A549 (cell line): ENCODE results near the gene ABCB8. TPM values are rescaled to one million over a fixed set of nuclear protein-coding genes. Genes with fewer than 3 reads are reported as not detected.

Experiments used
- ATAC-seq, 2 experiments: fragments of 200-7000 bp in 1 of 2; fragments of >200 bp in 1 of 2; cut with Nextera tagmentation in 1 of 2; cut with Tn5 transposase in 1 of 2; 3 replicates each; pipeline versions ENCODE4 v1.8.0 to v1.9.1; 2018 to 2020; ENCODE audit warnings: mild to moderate bottlenecking in 1 of 2, moderate library complexity in 1 of 2
- CTCF ChIA-PET: fragments of 300-600 bp; sonication (Branson Sonifier 250); formaldehyde crosslinking; extraction: SDS; loops from one replicate; lab custom pipeline; 2021; ENCODE audit warnings: antibody characterized with exemption, inconsistent platforms; lab: Yijun Ruan, JAX
- POLR2A ChIA-PET: fragments of 350-600 bp; formaldehyde crosslinking; extraction: SDS; loops from one replicate; lab custom pipeline; 2021; ENCODE audit warnings: antibody characterized with exemption, inconsistent platforms; lab: Yijun Ruan, JAX
- DNase-seq, 2 experiments: peaks; one replicate each; pipeline versions ENCODE4 v3.0.0 to v3.0.0-alpha.2; 2011 to 2016; ENCODE audit warnings: low read depth in 1 of 2, low spot score in 1 of 2
- FAIRE-seq: peaks from 2 replicates; lab custom pipeline; 2011; peaks lifted over from hg19 to GRCh38; lab: Jason Lieb, UNC
- H3K27ac ChIP-seq, 2 experiments: fragments of >200 bp; sonication (Bioruptor Twin); formaldehyde crosslinking; 3 replicates each; pipeline ENCODE4 v1.5.1; 2016 to 2017
- H3K4me1 ChIP-seq: fragments of >200 bp; sonication (Bioruptor Twin); formaldehyde crosslinking; 3 replicates; pipeline ENCODE4 v1.6.1; 2016
- H3K4me2 ChIP-seq: fragments of >200 bp; sonication (Bioruptor Twin); formaldehyde crosslinking; 3 replicates; pipeline ENCODE4 v1.6.1; 2016
- H3K4me3 ChIP-seq: fragments of >200 bp; sonication (Bioruptor Twin); formaldehyde crosslinking; 3 replicates; pipeline ENCODE4 v1.5.1; 2016
- H3K9me3 ChIP-seq: fragments of >200 bp; sonication (Bioruptor Twin); formaldehyde crosslinking; 3 replicates; pipeline ENCODE4 v1.6.1; 2016
- BCL3 ChIP-seq: fragments of >200 bp; sonication (Bioruptor Twin); formaldehyde crosslinking; IDR thresholded peaks from 3 replicates; pipeline ENCODE4 v1.6.1; 2016
- CEBPB ChIP-seq, 2 experiments: fragments of >200 bp in 1 of 2; sonication (Bioruptor Twin) in 1 of 2; formaldehyde crosslinking in 1 of 2; IDR thresholded peaks; 2 replicates each; pipeline ENCODE4 v1.6.1; 2012 to 2016
- EHMT2 ChIP-seq: fragments of 200-600 bp; sonication (generic); IDR thresholded peaks from 2 replicates; pipeline ENCODE4 v1.6.1; 2016; ENCODE audit warnings: antibody characterized with exemption, low read depth, mild to moderate bottlenecking, moderate library complexity
- EP300 ChIP-seq, 2 experiments: fragments of >200 bp; sonication (Bioruptor Twin); formaldehyde crosslinking; IDR thresholded peaks; 2 replicates in 1 of 2; 3 replicates in 1 of 2; pipeline ENCODE4 v1.6.1; 2016 to 2017
- FOSB ChIP-seq: fragments of 250-450 bp; sonication (Bioruptor Pico); IDR thresholded peaks from 2 replicates; pipeline ENCODE4 v1.5.0; 2020; ENCODE audit warnings: mild to moderate bottlenecking, moderate library complexity
- HES2 ChIP-seq: fragments of >200 bp; sonication (Bioruptor Twin); formaldehyde crosslinking; IDR thresholded peaks from 2 replicates; pipeline ENCODE4 v1.6.1; 2016
- HEYL ChIP-seq: fragments of 250-450 bp; sonication (Bioruptor Pico); IDR thresholded peaks from 2 replicates; pipeline ENCODE4 v1.8.0; 2021; ENCODE audit warnings: mild to moderate bottlenecking, moderate library complexity
- HMGXB4 ChIP-seq: fragments of 250-450 bp; sonication (Bioruptor Pico); IDR thresholded peaks from 2 replicates; pipeline ENCODE4 v1.5.0; 2021; ENCODE audit warnings: mild to moderate bottlenecking, moderate library complexity, borderline replicate concordance
- HOXB5 ChIP-seq: fragments of 250-450 bp; sonication (Bioruptor Pico); IDR thresholded peaks from 2 replicates; pipeline ENCODE4 v1.5.0; 2020; ENCODE audit warnings: mild to moderate bottlenecking, moderate library complexity
- MAX ChIP-seq: IDR thresholded peaks from 2 replicates; pipeline ENCODE4 v1.6.1; 2012
- MAZ ChIP-seq: fragments of 150-350 bp; IDR thresholded peaks from 2 replicates; pipeline ENCODE4 v1.6.1; 2014; ENCODE audit warnings: antibody characterized with exemption, low read depth, low read length, borderline replicate concordance
- NR3C1 ChIP-seq: fragments of >200 bp; sonication (Bioruptor Twin); formaldehyde crosslinking; IDR thresholded peaks from 3 replicates; pipeline ENCODE4 v1.6.1; 2017
- PBX3 ChIP-seq: IDR thresholded peaks from 2 replicates; pipeline ENCODE4 v1.6.1; 2012
- POLR2A ChIP-seq: IDR thresholded peaks from 2 replicates; pipeline ENCODE4 v1.6.1; 2012; ENCODE audit warnings: mild to moderate bottlenecking, low read length
- POLR2AphosphoS2 ChIP-seq: conservative IDR thresholded peaks from 2 replicates; pipeline ENCODE4 v1.6.1; 2012; ENCODE audit warnings: low read length, improper control_type of control experiment, inconsistent platforms
- RAD21 ChIP-seq, 2 experiments: fragments of >200 bp in 1 of 2; sonication (Bioruptor Twin) in 1 of 2; formaldehyde crosslinking in 1 of 2; IDR thresholded peaks in 1 of 2; conservative IDR thresholded peaks in 1 of 2; 2 replicates in 1 of 2; 3 replicates in 1 of 2; pipeline ENCODE4 v1.6.1; 2012 to 2018; ENCODE audit warnings: inconsistent platforms in 1 of 2
- RCOR1 ChIP-seq: fragments of 150-350 bp; IDR thresholded peaks from 2 replicates; pipeline ENCODE4 v1.6.1; 2014; ENCODE audit warnings: antibody characterized with exemption, low read length, low read depth
- SMC3 ChIP-seq: fragments of >200 bp; sonication (Bioruptor Twin); formaldehyde crosslinking; IDR thresholded peaks from 3 replicates; pipeline ENCODE4 v1.6.1; 2018; ENCODE audit warnings: inconsistent platforms
- USF2 ChIP-seq: fragments of 450-650 bp; IDR thresholded peaks from 2 replicates; pipeline ENCODE4 v1.6.1; 2014; ENCODE audit warnings: antibody characterized with exemption
- ZSCAN20 ChIP-seq: fragments of 250-450 bp; sonication (Bioruptor Pico); IDR thresholded peaks from 2 replicates; pipeline ENCODE4 v1.8.0; 2022; ENCODE audit warnings: mild to moderate bottlenecking, moderate library complexity
- WGBS: methylation state at CpG from one replicate; pipeline ENCODE4 v1.1.6; 2017; ENCODE audit errors: missing lambda C conversion rate; 5-methylcytosine and 5-hydroxymethylcytosine counted together
- polyA plus RNA-seq, 4 experiments: library from polyadenylated mRNA; depleted of rRNA in 3 of 4; stranded (reverse); fragments of >200 nt; fragmentation: RNase III in 1 of 4; extraction: RNeasy Plus Mini Kit Qiagen cat#74134 plus additional on column Dnase treatment in 1 of 4; gene quantifications; 2 replicates in 3 of 4; 3 replicates in 1 of 4; pipeline ENCODE4 v1.2.3, GENCODE V29; 2011 to 2017
- TF ChIP-seq, protein P1 (sequence below): fragments of 250-450 bp; sonication (Bioruptor Pico); IDR thresholded peaks from 2 replicates; pipeline ENCODE4 v1.5.0; 2020; ENCODE audit warnings: low read depth, mild to moderate bottlenecking, moderate library complexity

ABCB8 gene
- polyA plus RNA-seq, 2 of the 4 experiments (the other 2 are of a cell fraction), result 19.6 to 41.1 TPM

DNA sequence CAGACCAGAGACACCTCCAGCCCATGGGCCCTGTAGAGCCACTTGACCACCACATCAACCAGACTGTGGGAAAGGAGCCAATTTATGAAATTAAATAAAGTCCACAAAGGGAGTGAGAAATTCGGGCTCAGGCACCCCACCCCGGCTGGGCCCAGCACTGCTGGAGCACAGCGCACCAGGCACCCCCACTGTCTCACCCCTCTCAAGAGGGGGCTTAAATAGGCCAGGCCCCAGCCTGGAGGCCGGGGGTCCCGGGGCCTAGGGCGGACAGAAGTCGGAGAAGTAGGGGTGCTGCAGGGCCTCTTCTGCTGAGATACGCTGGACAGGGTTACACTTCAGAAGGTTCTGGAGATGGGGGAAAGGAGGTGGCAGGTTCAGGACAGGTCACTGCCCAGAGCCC is 25.5 kb downstream of the ABCB8 start:
- Histone ChIP-seq H3K4me3 (no peak overlapping the region), H3K4me1 (peaks cover 11% of the 10 kb centered on the region), H3K27ac (no peak overlapping the region), H3K9me3 (no peaks in the 10 kb centered on the region), H3K4me2 (no peak overlapping the region)
- no peak for ATAC-seq
- DNase-seq, result no peak
- WGBS, result 76% methylated on average over 8 of the region's 8 CpGs
- FAIRE-seq, result no peak
- ChIA-PET CTCF (interaction anchor here (0.9 kb wide), 1 partner anchor 58 kb away, joined by 3 read pairs; no protein-coding TSS in a partner anchor), POLR2A (no interaction called here)
- no peak for TF ChIP-seq MAX
- no peak for TF ChIP-seq RAD21 (conservative IDR thresholded peaks at IDR 0.05 in 1 of 2, IDR thresholded peaks at IDR 0.05 in 1 of 2)
- no peak for TF ChIP-seq RCOR1
- no peak for TF ChIP-seq HMGXB4 (CRISPR knock-in tag)

- FAIRE-seq (no peak), ATAC-seq (no peak), DNase-seq (no peak)
- 74% methylated on average over 6 of the region's 6 CpGs for WGBS
- Histone ChIP-seq H3K4me3 (no peak overlapping the region), H3K27ac (no peak overlapping the region), H3K4me1 (peaks cover 16% of the 10 kb centered on the region), H3K9me3 (no peaks in the 10 kb centered on the region), H3K4me2 (peak overlapping the region; percentile 88)
- ChIA-PET POLR2A (no interaction called here), CTCF (interaction anchor here (1.7 kb wide), 1 partner anchor 28 kb away, joined by 3 read pairs; the partner anchor contains the start of gene ABCB8)
- TF ChIP-seq CEBPB (IDR thresholded peaks at IDR 0.05), result no peak
- TF ChIP-seq HOXB5 (CRISPR knock-in tag), result no peak
These were observed 28.0 kb downstream of the ABCB8 start for GRCh38 chr7:151056283-151056665.

GRCh38 chr7:151056666-151057505 is 28.6 kb downstream of the ABCB8 start:
- TF ChIP-seq HES2, result no peak
- TF ChIP-seq SMC3, result no peak
- TF ChIP-seq PBX3, result no peak
- no peak for TF ChIP-seq FOSB
- TF ChIP-seq MAX, result no peak
- no peak for TF ChIP-seq EP300 (IDR thresholded peaks at IDR 0.05)
- no peak for TF ChIP-seq POLR2A
- no peak for TF ChIP-seq MAZ
- TF ChIP-seq BCL3, result no peak
- TF ChIP-seq, protein P1, sequence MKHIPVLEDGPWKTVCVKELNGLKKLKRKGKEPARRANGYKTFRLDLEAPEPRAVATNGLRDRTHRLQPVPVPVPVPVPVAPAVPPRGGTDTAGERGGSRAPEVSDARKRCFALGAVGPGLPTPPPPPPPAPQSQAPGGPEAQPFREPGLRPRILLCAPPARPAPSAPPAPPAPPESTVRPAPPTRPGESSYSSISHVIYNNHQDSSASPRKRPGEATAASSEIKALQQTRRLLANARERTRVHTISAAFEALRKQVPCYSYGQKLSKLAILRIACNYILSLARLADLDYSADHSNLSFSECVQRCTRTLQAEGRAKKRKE (CRISPR knock-in tag), result no peak
- TF ChIP-seq NR3C1, result no peak
- no peak for TF ChIP-seq EHMT2
- no peak for TF ChIP-seq POLR2AphosphoS2
- no peak for TF ChIP-seq ZSCAN20 (CRISPR knock-in tag)
- TF ChIP-seq HEYL (CRISPR knock-in tag), result no peak
- TF ChIP-seq USF2, result no peak
- TF ChIP-seq, all 56 proteins: peak for 0
- Histone ChIP-seq H3K27ac (peak overlapping the region; percentile 75 to 99), H3K4me2 (peak overlapping the region; percentile 88), H3K9me3 (no peaks in the 10 kb centered on the region), H3K4me1 (peaks cover 22% of the 10 kb centered on the region), H3K4me3 (peak overlapping the region; percentile 61)
- DNase-seq, result no peak
- no peak for ATAC-seq
- 78% methylated on average over 25 of the region's 29 CpGs for WGBS
- no peak for FAIRE-seq
- CTCF ChIA-PET, result interaction anchor here (0.6 to 1.7 kb wide), 4 partner anchors 11 to 54 kb away, joined by 3 to 5 read pairs (median 3); partner anchors contain the start of gene ABCB8
- POLR2A ChIA-PET, result interaction anchor here (1.0 kb wide), 1 partner anchor 18 kb away, joined by 3 read pairs; no protein-coding TSS in a partner anchor
